K562 (cell line): ENCODE results near the gene C5orf24. TPM values are rescaled to one million over a fixed set of nuclear protein-coding genes. Genes with fewer than 3 reads are reported as not detected.

Source experiments
- BRCA1 ChIP-seq, 2 experiments: fragments of 450-650 bp in 1 of 2; sonication (generic) in 1 of 2; formaldehyde crosslinking in 1 of 2; IDR thresholded peaks; 2 replicates each; pipeline versions ENCODE4 v1.5.0 to v1.6.1; 2017 to 2020; ENCODE audit warnings: mild to moderate bottlenecking in 1 of 2, missing genetic modification reagents in 1 of 2
- BRD4 ChIP-seq: fragments of 200-600 bp; sonication (generic); IDR thresholded peaks from 2 replicates; pipeline ENCODE4 v1.6.1; 2017; ENCODE audit warnings: inconsistent platforms
- ETS2 ChIP-seq: IDR thresholded peaks from 2 replicates; pipeline ENCODE4 v1.6.1; 2016; ENCODE audit warnings: borderline replicate concordance, missing genetic modification characterization, mild to moderate bottlenecking, moderate library complexity, missing compliant biosample characterization; ENCODE audit not compliant: poor library complexity, severe bottlenecking
- FOSL1 ChIP-seq: fragments of 200-800 bp; sonication (Bioruptor generic); conservative IDR thresholded peaks from 2 replicates; pipeline ENCODE4 v1.6.1; 2016; ENCODE audit warnings: missing genetic modification characterization, missing compliant biosample characterization
- FOXA1 ChIP-seq: fragments of 450-650 bp; IDR thresholded peaks from 2 replicates; pipeline ENCODE4 v1.6.1; 2016; ENCODE audit warnings: mild to moderate bottlenecking, borderline replicate concordance
- HMGN3 ChIP-seq: IDR thresholded peaks from 2 replicates; pipeline ENCODE4 v1.6.1; 2011; ENCODE audit warnings: borderline replicate concordance, low read depth, mild to moderate bottlenecking, mixed read lengths, low read length; ENCODE audit not compliant: insufficient read length; ENCODE audit errors: extremely low read depth
- JUND ChIP-seq, 2 experiments: IDR thresholded peaks; 2 replicates in 1 of 2; 3 replicates in 1 of 2; pipeline ENCODE4 v1.6.1; 2011; ENCODE audit warnings: borderline replicate concordance in 2 of 2, low read depth in 2 of 2, low read length in 2 of 2, improper control_type of control experiment in 1 of 2, missing biosample characterization in 1 of 2, missing genetic modification characterization in 1 of 2, missing genetic modification reagents in 1 of 2
- PHF21A ChIP-seq: fragments of 450-650 bp; IDR thresholded peaks from 2 replicates; pipeline ENCODE4 v1.6.1; 2017; ENCODE audit warnings: low read depth, borderline replicate concordance
- SP1 ChIP-seq: sonication (generic); formaldehyde crosslinking; IDR thresholded peaks from 2 replicates; pipeline ENCODE4 v1.8.1; 2022; ENCODE audit warnings: mild to moderate bottlenecking, missing genetic modification reagents
- SRSF7 ChIP-seq: fragments of 200-400 bp; formaldehyde crosslinking; optimal IDR thresholded peaks from 2 replicates; pipeline ENCODE3; 2017; ENCODE audit warnings: mild to moderate bottlenecking, low read depth, low read length
- TAF1 ChIP-seq: IDR thresholded peaks from 2 replicates; pipeline ENCODE4 v1.6.1; 2011; ENCODE audit warnings: mild to moderate bottlenecking, low read length, moderate library complexity; ENCODE audit not compliant: insufficient read depth, control insufficient read depth, severe bottlenecking; ENCODE audit errors: extremely low read depth
- TFAM ChIP-seq: fragments of 250-450 bp; sonication (Bioruptor Pico); conservative IDR thresholded peaks from 2 replicates; pipeline ENCODE4 v1.5.0; 2021; ENCODE audit warnings: mild to moderate bottlenecking, moderate library complexity
- ZBTB17 ChIP-seq: fragments of 450-650 bp; formaldehyde crosslinking; IDR thresholded peaks from 2 replicates; pipeline ENCODE4 v1.4.0; 2020; ENCODE audit warnings: mild to moderate bottlenecking
- ZFX ChIP-seq: sonication (generic); formaldehyde crosslinking; IDR thresholded peaks from 2 replicates; pipeline ENCODE4 v1.8.0; 2022; ENCODE audit warnings: mild to moderate bottlenecking, missing genetic modification reagents, moderate library complexity
- ZNF146 ChIP-seq: IDR thresholded peaks from one replicate; pipeline ENCODE4 v1.6.1; 2018; ENCODE audit warnings: missing compliant biosample characterization; ENCODE audit not compliant: unreplicated experiment
- ZNF174 ChIP-seq: fragments of 250-450 bp; sonication (Bioruptor Pico); IDR thresholded peaks from 2 replicates; pipeline ENCODE4 v1.4.0; 2020; ENCODE audit warnings: mild to moderate bottlenecking
- ZNF76 ChIP-seq: fragments of 250-450 bp; sonication (Bioruptor Pico); IDR thresholded peaks from 2 replicates; pipeline ENCODE4 v1.4.0; 2020; ENCODE audit warnings: mild to moderate bottlenecking, moderate library complexity, borderline replicate concordance
- polyA plus RNA-seq, 8 experiments: library from polyadenylated mRNA; depleted of rRNA in 4 of 8; stranded (reverse) in 5 of 8; unstranded in 3 of 8; fragments of >200 nt; fragmentation: Nextera tagmentation in 2 of 8; fragmentation: Illumina TruSeq in 1 of 8; extraction: Ambion mirVana in 2 of 8; extraction: Trizol in 1 of 8; gene quantifications; 2 replicates each; pipeline versions ENCODE4 v1.2.1 to v1.2.3, GENCODE V29; 2011 to 2014; ENCODE audit warnings: inconsistent platforms in 1 of 8, missing spikeins in 1 of 8
- total RNA-seq, 7 experiments: library from RNA; depleted of rRNA in 6 of 7; stranded (reverse); fragments of >200 nt in 6 of 7; fragmentation: Illumina TruSeq in 2 of 7; extraction: Trizol in 2 of 7; gene quantifications; 2 replicates each; pipeline versions ENCODE4 v1.2.1 to v1.2.3, GENCODE V29; 2011 to 2021; ENCODE audit warnings: low replicate concordance in 1 of 7
- TF ChIP-seq, protein P1 (sequence below): fragments of 450-650 bp; formaldehyde crosslinking; IDR thresholded peaks from 2 replicates; pipeline ENCODE4 v1.4.0; 2020; ENCODE audit warnings: mild to moderate bottlenecking
- TF ChIP-seq, protein P2 (sequence below): sonication (generic); formaldehyde crosslinking; IDR thresholded peaks from 2 replicates; pipeline ENCODE4 v1.8.1; 2022; ENCODE audit warnings: missing genetic modification reagents
- TF ChIP-seq, protein P3 (sequence below): sonication (generic); formaldehyde crosslinking; IDR thresholded peaks from 2 replicates; pipeline ENCODE4 v1.8.1; 2023; ENCODE audit warnings: mild to moderate bottlenecking, missing genetic modification reagents, moderate library complexity

The C5orf24 gene
- total and polyA plus RNA-seq, 9 of the 15 experiments (the other 6 are each of a cell fraction or from before 2014, with no cell fraction given): 8.9 to 38.6 (median 28.4) TPM

DNA sequence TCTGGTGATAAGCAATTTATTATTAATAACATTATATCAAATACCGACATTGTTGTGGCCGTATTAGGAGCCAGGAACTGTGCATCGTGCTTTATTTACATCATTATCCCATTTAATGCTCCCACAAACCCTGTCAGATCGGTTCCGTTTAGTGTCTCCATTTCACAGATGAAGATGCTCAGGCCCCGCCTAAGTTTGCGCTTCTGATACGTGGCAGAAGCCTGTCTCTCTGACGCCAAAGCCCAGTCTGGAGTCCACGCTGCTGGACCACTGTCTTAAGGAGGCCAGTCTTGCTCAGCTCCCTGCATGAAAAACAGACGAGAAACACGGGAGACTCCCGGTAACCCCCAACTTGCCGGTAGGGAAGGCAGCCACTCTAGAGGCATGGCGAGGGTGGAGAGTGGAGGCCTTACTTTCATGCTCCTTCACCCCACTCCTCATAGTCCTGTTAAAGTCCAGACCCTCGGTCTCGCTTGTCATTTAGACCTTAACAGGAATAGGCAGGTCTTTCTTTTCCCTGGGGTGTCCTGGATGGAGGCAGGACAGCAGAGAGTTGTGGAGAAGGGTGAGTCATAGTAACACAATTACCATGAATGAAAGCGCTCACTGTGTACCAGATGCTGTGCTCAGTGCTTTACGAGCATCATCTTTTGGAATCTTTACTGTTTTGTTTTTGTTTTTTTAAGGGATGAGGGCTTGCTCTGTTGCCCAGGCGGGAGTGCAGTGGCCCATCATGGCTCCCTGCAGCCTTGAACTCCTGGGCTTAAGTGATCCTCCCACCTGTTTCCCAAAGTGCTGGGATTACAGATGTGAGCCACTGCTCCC is 29.3 kb downstream of the C5orf24 start (continued):
- TF ChIP-seq, protein P1, sequence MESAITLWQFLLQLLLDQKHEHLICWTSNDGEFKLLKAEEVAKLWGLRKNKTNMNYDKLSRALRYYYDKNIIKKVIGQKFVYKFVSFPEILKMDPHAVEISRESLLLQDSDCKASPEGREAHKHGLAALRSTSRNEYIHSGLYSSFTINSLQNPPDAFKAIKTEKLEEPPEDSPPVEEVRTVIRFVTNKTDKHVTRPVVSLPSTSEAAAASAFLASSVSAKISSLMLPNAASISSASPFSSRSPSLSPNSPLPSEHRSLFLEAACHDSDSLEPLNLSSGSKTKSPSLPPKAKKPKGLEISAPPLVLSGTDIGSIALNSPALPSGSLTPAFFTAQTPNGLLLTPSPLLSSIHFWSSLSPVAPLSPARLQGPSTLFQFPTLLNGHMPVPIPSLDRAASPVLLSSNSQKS (CRISPR knock-in tag): no peak
- no peak for TF ChIP-seq ZNF174 (CRISPR knock-in tag)
- 0 out of 2 replicates have a peak, but pooled peaks have one; percentile 70 for TF ChIP-seq BRD4
- no peak for TF ChIP-seq SRSF7
- no peak for TF ChIP-seq PHF21A
- TF ChIP-seq, protein P2, sequence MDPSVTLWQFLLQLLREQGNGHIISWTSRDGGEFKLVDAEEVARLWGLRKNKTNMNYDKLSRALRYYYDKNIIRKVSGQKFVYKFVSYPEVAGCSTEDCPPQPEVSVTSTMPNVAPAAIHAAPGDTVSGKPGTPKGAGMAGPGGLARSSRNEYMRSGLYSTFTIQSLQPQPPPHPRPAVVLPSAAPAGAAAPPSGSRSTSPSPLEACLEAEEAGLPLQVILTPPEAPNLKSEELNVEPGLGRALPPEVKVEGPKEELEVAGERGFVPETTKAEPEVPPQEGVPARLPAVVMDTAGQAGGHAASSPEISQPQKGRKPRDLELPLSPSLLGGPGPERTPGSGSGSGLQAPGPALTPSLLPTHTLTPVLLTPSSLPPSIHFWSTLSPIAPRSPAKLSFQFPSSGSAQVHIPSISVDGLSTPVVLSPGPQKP (CRISPR knock-in tag): no peak
- TF ChIP-seq FOXA1: no peak
- TF ChIP-seq JUND (IDR thresholded peaks at IDR 0.05; ENCODE audit: borderline replicate concordance, low read depth, low read length): peak; percentile 48; the same call in 1 of the 2 replicates
- TF ChIP-seq JUND (tag; IDR thresholded peaks at IDR 0.05; ENCODE audit: borderline replicate concordance, low read depth, low read length): 0 out of 3 replicates have a peak, but pooled peaks have one; percentile 54
- peak; percentile 66 for TF ChIP-seq FOSL1 (tag)
- TF ChIP-seq HMGN3: no peak
- TF ChIP-seq, protein P3, sequence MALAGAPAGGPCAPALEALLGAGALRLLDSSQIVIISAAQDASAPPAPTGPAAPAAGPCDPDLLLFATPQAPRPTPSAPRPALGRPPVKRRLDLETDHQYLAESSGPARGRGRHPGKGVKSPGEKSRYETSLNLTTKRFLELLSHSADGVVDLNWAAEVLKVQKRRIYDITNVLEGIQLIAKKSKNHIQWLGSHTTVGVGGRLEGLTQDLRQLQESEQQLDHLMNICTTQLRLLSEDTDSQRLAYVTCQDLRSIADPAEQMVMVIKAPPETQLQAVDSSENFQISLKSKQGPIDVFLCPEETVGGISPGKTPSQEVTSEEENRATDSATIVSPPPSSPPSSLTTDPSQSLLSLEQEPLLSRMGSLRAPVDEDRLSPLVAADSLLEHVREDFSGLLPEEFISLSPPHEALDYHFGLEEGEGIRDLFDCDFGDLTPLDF (CRISPR knock-in tag): 0 out of 2 replicates have a peak, but pooled peaks have one; percentile 19
- peak; percentile 4 for TF ChIP-seq TAF1
- no peak for TF ChIP-seq ZBTB17
- TF ChIP-seq SP1 (CRISPR knock-in tag): no peak
- no peak for TF ChIP-seq ETS2 (tag)
- TF ChIP-seq TFAM (CRISPR knock-in tag): no peak
- no peak for TF ChIP-seq ZNF146 (CRISPR knock-in tag)
- no peak for TF ChIP-seq BRCA1 (IDR thresholded peaks at IDR 0.05)
- TF ChIP-seq BRCA1 (CRISPR knock-in tag; IDR thresholded peaks at IDR 0.05): no peak
- no peak for TF ChIP-seq ZNF76 (CRISPR knock-in tag)
- TF ChIP-seq ZFX (CRISPR knock-in tag): no peak
